Measurements from ENCODE around the gene SERF2.
"Not testable (repeated sequence)": the region's sequence is repeated elsewhere in the genome, so short reads cannot be mapped to it uniquely, and the experiment has no call there.

Gene SERF2

GRCh38 chr15:43830691-43831275 is 38.7 kb downstream of the SERF2 start:
- DNase-seq (ENCODE audit: low spot score), result not testable (repeated sequence)

GRCh38 chr15:43831519-43832052 is 39.5 kb downstream of the SERF2 start:
- not testable (repeated sequence) for DNase-seq (ENCODE audit: low spot score)

DNA sequence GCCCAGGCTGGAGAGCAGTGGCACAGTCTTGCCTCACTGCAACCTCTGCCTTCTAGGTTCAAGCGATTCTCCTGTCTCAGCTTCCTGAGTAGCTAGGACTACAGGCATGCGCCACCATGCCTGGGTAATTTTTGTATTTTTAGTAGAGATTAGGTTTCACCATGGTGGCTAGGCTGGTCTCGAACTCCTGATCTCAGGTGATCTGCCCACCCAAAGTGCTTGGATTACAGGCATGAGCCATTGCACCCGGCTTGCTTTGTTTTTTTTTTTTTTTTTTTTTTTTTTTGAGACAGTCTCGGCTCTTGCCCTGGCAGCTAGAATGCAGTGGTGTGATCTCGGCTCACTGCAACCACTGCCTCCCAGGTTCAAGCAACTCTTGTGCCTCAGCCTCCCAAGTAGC is 40.4 kb downstream of the SERF2 start:
- not testable (repeated sequence) for DNase-seq (ENCODE audit: low spot score)

- no peak for DNase-seq (ENCODE audit: low spot score)
These were observed 53.3 kb downstream of the SERF2 start for GRCh38 chr15:43845421-43845820.

All from iPS-NIHi11 (cell line).